A673 (cell line): ENCODE measurements around the gene GPNMB.

Source experiments
- CTCF ChIP-seq: fragments of 300-800, 200-600 bp; sonication (generic); conservative IDR thresholded peaks from 2 replicates; pipeline ENCODE4 v1.5.1; 2017; ENCODE audit warnings: low read depth, mild to moderate bottlenecking, antibody characterized with exemption, low read length, moderate library complexity, mixed read lengths
- EZH2 ChIP-seq: fragments of 200-600 bp; sonication (generic); IDR thresholded peaks from 2 replicates; pipeline ENCODE4 v1.6.1; 2017; ENCODE audit warnings: borderline replicate concordance, low read depth, mild to moderate bottlenecking, mixed read lengths, antibody characterized with exemption, low read length; ENCODE audit not compliant: poor library complexity, severe bottlenecking

GRCh38 chr7:23218196-23218595 is 28.4 kb upstream of the GPNMB start:
- no peak for TF ChIP-seq CTCF
- no peak for TF ChIP-seq EZH2
